T follicular helper cell (primary cell): ENCODE measurements around the gene TBCEL.

Experiments
- DNase-seq: peaks from one replicate; pipeline ENCODE4 v3.0.0-alpha.2; 2020; ENCODE audit warnings: low read depth

The TBCEL gene

GRCh38 chr11:121138259-121138658, 114.4 kb downstream of the TBCEL start:
- no peak for DNase-seq

- no peak for DNase-seq
These were observed 116.5 kb downstream of the TBCEL start for GRCh38 chr11:121140369-121140768.
